ENCODE data around the gene CDKN2B.
"Not testable (repeated sequence)": the region's sequence is repeated elsewhere in the genome, so short reads cannot be mapped to it uniquely, and the experiment has no call there.

CDKN2B gene

GRCh38 chr9:21969011-21969940 lies 39.8 kb downstream of the CDKN2B start:
- no peak for DNase-seq (ENCODE audit: low read depth in 2 of 2)

GRCh38 chr9:21968331-21969010 lies 40.6 kb downstream of the CDKN2B start:
- no peak for DNase-seq (ENCODE audit: low read depth in 2 of 2)

GRCh38 chr9:21967702-21968101 lies 41.4 kb downstream of the CDKN2B start:
- no peak for DNase-seq (ENCODE audit: low read depth in 2 of 2)

GRCh38 chr9:21967169-21967568 lies 41.9 kb downstream of the CDKN2B start:
- DNase-seq (ENCODE audit: low read depth in 2 of 2) = no peak

- no peak for DNase-seq (ENCODE audit: low read depth in 2 of 2)
Observed at GRCh38 chr9:21966140-21966851, 42.8 kb downstream of the CDKN2B start.

GRCh38 chr9:21965401-21965951 lies 43.6 kb downstream of the CDKN2B start:
- DNase-seq (ENCODE audit: low read depth in 2 of 2) = no peak

GRCh38 chr9:21964925-21965385 lies 44.1 kb downstream of the CDKN2B start:
- peak; percentile 28 to 44 for DNase-seq (ENCODE audit: low read depth in 2 of 2)

GRCh38 chr9:21961569-21961968 lies 47.5 kb downstream of the CDKN2B start:
- DNase-seq (ENCODE audit: low read depth in 2 of 2) = no peak

- not testable (repeated sequence) for DNase-seq (ENCODE audit: low read depth in 2 of 2)
Observed at GRCh38 chr9:21959268-21959667, 49.8 kb downstream of the CDKN2B start.

- DNase-seq (ENCODE audit: low read depth in 2 of 2) = no peak
Observed at GRCh38 chr9:21958833-21959232, 50.3 kb downstream of the CDKN2B start.
